ENCODE measurements around the gene GLTPD2. TPM values are rescaled to one million over a fixed set of nuclear protein-coding genes. Genes with fewer than 3 reads are reported as not detected.

GLTPD2 gene
- not detected in 2 replicates for total RNA-seq (2022)
- Bru-seq, nascent RNA: not detected
- not detected for BruChase-seq, experiment 1, labeled RNA remaining after a 6-hour chase
- not detected for BruChase-seq, experiment 2, labeled RNA remaining after a 2-hour chase
- long read RNA-seq: 0 reads

DNA sequence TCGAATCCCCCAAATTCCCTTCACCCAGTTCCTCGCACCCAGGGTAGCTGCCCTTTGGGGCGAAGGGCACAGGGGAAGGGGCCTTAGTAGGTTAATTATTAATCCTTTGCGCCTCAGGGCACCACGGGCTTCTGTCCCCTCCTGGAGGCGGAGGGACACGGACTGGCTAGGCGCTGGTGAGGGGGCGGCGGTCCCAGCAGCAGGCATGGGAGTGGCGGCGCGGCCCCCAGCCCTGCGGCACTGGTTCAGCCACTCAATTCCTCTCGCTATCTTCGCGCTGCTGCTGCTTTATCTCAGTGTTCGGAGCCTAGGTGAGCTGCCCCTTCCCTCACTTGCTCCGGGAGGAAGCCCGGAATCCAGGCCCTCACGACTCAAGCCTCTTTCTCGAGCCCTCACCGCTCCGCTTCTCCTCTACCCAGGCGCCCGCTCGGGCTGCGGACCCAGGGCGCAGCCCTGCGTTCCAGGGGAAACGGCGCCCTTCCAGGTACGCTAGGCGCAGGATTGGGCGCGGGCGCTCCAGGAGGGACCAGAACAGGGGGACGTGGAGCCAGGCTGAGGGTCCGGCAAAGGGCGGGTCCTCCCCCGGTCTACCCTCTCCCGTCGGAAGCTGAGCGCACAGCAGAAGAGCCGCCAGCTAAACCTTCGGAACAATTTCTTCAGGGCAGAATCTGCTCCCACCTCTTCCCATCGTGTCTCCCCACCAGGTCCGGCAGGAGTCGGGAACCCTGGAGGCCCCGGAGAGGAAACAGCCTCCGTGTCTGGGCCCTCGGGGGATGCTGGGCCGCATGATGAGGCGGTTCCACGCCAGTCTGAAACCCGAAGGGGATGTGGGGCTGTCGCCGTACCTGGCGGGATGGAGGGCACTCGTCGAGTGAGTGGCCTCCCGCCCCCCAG is at the start of gene GLTPD2:
TSS of gene GLTPD2 (plus strand) at position 158 of the 894 bp plus-strand sequence. CDS start at position 206, 48 bp downstream.
- peak within 1 kb of the TSS; percentile 93 for H3K27ac Mint-ChIP-seq (ENCODE audit: low read depth, unreplicated experiment)
- TF ChIP-seq, protein P1, sequence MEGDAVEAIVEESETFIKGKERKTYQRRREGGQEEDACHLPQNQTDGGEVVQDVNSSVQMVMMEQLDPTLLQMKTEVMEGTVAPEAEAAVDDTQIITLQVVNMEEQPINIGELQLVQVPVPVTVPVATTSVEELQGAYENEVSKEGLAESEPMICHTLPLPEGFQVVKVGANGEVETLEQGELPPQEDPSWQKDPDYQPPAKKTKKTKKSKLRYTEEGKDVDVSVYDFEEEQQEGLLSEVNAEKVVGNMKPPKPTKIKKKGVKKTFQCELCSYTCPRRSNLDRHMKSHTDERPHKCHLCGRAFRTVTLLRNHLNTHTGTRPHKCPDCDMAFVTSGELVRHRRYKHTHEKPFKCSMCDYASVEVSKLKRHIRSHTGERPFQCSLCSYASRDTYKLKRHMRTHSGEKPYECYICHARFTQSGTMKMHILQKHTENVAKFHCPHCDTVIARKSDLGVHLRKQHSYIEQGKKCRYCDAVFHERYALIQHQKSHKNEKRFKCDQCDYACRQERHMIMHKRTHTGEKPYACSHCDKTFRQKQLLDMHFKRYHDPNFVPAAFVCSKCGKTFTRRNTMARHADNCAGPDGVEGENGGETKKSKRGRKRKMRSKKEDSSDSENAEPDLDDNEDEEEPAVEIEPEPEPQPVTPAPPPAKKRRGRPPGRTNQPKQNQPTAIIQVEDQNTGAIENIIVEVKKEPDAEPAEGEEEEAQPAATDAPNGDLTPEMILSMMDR (IDR thresholded peaks at IDR 0.05; ENCODE audit: unreplicated experiment): no peak
- ChIA-PET CTCF (interaction anchor here (0.6 to 6.0 kb wide), 31 partner anchors 10 to 222 kb away, joined by 3 to 88 read pairs (median 5); partner anchors contain the start of genes CHRNE, MED11, PLD2 and RNF167), POLR2A (interaction anchor here (0.6 to 4.0 kb wide), 34 partner anchors 10 to 182 kb away, joined by 3 to 51 read pairs (median 6); partner anchors contain the start of genes ARRB2, CHRNE, MED11 and MINK1)
- peaks cover 18% of the 10 kb centered on the region for H3K4me1 Mint-ChIP-seq (ENCODE audit: insufficient read depth, unreplicated experiment)
- intact Hi-C loops (cut with micrococcal nuclease): no loop called here
- DNase-seq (ENCODE audit: unreplicated experiment): no peak
- H3K27me3 Mint-ChIP-seq (ENCODE audit: insufficient read depth, unreplicated experiment): peaks cover 1% of the 10 kb centered on the region
- BruUV-seq (replicated peaks): no TSS peak
- H3K4me3 Mint-ChIP-seq (ENCODE audit: unreplicated experiment): peak within 1 kb of the TSS; percentile 75
- H3K9me3 Mint-ChIP-seq (ENCODE audit: unreplicated experiment): no peaks in the 10 kb centered on the region
- no peaks in the 10 kb centered on the region for H3K36me3 Mint-ChIP-seq (ENCODE audit: insufficient read depth, unreplicated experiment)

DNA sequence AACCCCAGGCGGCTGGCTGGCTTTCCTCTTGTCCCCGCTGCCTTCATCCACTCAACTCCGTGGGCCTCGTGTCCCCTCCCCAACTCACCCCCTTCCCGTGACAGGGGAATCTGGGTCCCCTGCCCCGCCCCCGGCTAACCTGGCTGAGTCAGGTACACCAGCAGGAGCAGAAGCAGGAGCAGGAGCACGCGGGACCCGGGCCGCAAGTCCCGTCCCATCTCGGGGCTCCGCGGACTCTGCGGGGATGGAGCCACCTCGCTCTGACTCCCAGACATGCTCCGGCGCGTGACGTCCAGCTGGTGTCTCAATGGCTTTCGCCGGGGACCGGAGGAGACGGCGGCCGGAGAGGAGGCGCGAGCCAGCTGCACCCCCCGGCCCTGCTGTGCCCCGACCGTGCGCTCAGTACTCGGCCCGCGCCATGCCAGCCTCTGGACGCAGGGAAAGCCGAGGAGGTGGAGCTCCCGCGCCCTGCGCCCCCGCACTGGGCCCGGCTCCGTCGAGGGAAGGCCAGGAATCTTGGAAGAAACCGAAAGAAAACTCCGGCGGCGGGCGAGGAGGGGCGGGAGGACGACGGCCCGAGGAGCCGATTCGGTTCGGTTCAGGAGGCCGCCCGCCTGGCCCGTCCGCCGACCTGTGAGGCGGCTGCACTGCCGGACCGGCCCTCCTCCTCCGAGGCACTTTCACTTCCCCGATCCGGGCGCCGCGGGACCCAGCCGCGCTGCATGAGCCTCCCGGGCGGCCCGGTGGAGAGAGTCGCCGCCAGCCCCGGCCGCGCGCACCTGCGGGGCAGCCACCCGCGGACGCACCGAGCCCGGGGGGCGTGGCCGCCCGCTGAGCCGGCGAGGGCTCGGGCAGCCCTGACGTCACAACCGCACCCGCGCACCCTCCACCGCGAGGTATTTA is 49.4 kb upstream of the GLTPD2 start, which contains the start of the genes CXCL16 and ZMYND15:
TSS of gene CXCL16 (minus strand) at position 807 of the 903 bp plus-strand sequence. CDS start at position 218, 589 bp downstream.
TSS of gene ZMYND15 (plus strand) at position 712 of the 903 bp plus-strand sequence. CDS start 716 bp downstream, outside the sequence.
- intact Hi-C loops (cut with micrococcal nuclease): no loop called here
- POLR2A ChIA-PET: interaction anchor here (0.6 to 2.7 kb wide), 8 partner anchors 29 to 372 kb away, joined by 3 to 8 read pairs (median 5); partner anchors contain the start of genes ARRB2, CHRNE, PELP1 and ZNF232
- Mint-ChIP-seq H3K4me3 (ENCODE audit: unreplicated experiment) (peak within 1 kb of the TSS; percentile 73), H3K27me3 (ENCODE audit: insufficient read depth, unreplicated experiment) (no peaks in the 10 kb centered on the region), H3K27ac (ENCODE audit: low read depth, unreplicated experiment) (peak within 1 kb of the TSS; percentile 76), H3K9me3 (ENCODE audit: unreplicated experiment) (no peaks in the 10 kb centered on the region), H3K36me3 (ENCODE audit: insufficient read depth, unreplicated experiment) (no peaks in the 10 kb centered on the region), H3K4me1 (ENCODE audit: insufficient read depth, unreplicated experiment) (peaks cover 30% of the 10 kb centered on the region)
- CTCF ChIA-PET: interaction anchor here (0.6 to 1.2 kb wide), 2 partner anchors 10 to 51 kb away, joined by 3 to 4 read pairs; no protein-coding TSS in a partner anchor
- peak; percentile 49 for DNase-seq (ENCODE audit: unreplicated experiment)
- TF ChIP-seq, protein P1 (IDR thresholded peaks at IDR 0.05; ENCODE audit: unreplicated experiment): no peak
- BruUV-seq (replicated peaks): no TSS peak

DNA sequence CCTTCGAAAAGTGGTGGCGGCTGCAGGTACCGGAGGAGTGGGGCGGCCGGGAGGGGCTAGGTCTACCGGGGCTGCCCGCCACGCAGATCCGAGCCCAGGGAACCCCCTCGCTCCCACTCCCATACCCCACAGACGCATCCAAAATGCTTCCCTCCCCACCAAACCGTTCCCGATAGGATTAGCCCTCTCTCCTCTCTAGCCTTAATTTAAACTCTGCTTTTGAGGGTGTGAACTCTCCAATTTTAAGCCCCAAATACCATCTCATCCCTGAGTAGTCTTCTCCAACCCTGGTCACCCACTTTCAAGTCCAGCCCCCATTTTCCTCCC is 48.8 kb upstream of the GLTPD2 start:
- no peak for DNase-seq (ENCODE audit: unreplicated experiment)
- H3K4me1 Mint-ChIP-seq (ENCODE audit: insufficient read depth, unreplicated experiment): peaks cover 29% of the 10 kb centered on the region
- BruUV-seq (replicated peaks): no TSS peak
- no peaks in the 10 kb centered on the region for H3K27me3 Mint-ChIP-seq (ENCODE audit: insufficient read depth, unreplicated experiment)
- TF ChIP-seq, protein P1 (IDR thresholded peaks at IDR 0.05; ENCODE audit: unreplicated experiment): no peak
- intact Hi-C loops (cut with micrococcal nuclease): no loop called here
- H3K9me3 Mint-ChIP-seq (ENCODE audit: unreplicated experiment): no peaks in the 10 kb centered on the region
- no peaks in the 10 kb centered on the region for H3K36me3 Mint-ChIP-seq (ENCODE audit: insufficient read depth, unreplicated experiment)
- POLR2A ChIA-PET: interaction anchor here (1.0 to 2.7 kb wide), 5 partner anchors 30 to 226 kb away, joined by 3 to 8 read pairs (median 6); partner anchors contain the start of genes ARRB2, CHRNE and PELP1
- H3K27ac Mint-ChIP-seq (ENCODE audit: low read depth, unreplicated experiment): peak overlapping the region; percentile 40
- H3K4me3 Mint-ChIP-seq (ENCODE audit: unreplicated experiment): peak overlapping the region; percentile 73
- CTCF ChIA-PET: interaction anchor here (0.6 kb wide), 1 partner anchor 81 kb away, joined by 5 read pairs; no protein-coding TSS in a partner anchor

Data from MCF 10A (cell line).